Sigmoid colon (tissue), 7 donors: Measurements from ENCODE around the gene TXNDC16. TPM values are rescaled to one million over a fixed set of nuclear protein-coding genes. Genes with fewer than 3 reads are reported as not detected.

ENCODE experiments used
- DNase-seq: peaks from one replicate; pipeline ENCODE4 v3.0.0-alpha.2; 2019
- H3K27ac ChIP-seq, 4 donors: fragments of 200-600 bp; sonication (generic); one replicate each; pipeline ENCODE4 v1.5.1; 2016 to 2019; ENCODE audit warnings: mild to moderate bottlenecking in 1 of 4
- H3K27me3 ChIP-seq, 3 donors: fragments of 200-600 bp; sonication (generic); one replicate each; pipeline ENCODE4 v1.5.1; 2019; ENCODE audit warnings: mild to moderate bottlenecking in 1 of 3
- H3K36me3 ChIP-seq, 4 donors: fragments of 200-600 bp; sonication (generic); one replicate each; pipeline ENCODE4 v1.5.1; 2016 to 2019
- H3K4me1 ChIP-seq, 4 donors: fragments of 200-600 bp; sonication (generic); one replicate each; pipeline ENCODE4 v1.5.1; 2017 to 2019
- H3K4me3 ChIP-seq, 4 donors: fragments of 200-600 bp; sonication (generic); one replicate each; pipeline ENCODE4 v1.5.1; 2017 to 2019; ENCODE audit warnings: mild to moderate bottlenecking in 2 of 4, moderate library complexity in 1 of 4
- H3K9me3 ChIP-seq, 4 donors: fragments of 200-600 bp in 3 of 4; sonication (generic) in 3 of 4; one replicate each; pipeline versions ENCODE4 v1.5.1 to v1.6.1; 2013 to 2019
- EP300 ChIP-seq, 4 donors: sonication (generic); formaldehyde crosslinking; IDR thresholded peaks; one replicate each; pipeline ENCODE4 v1.6.1; 2017; ENCODE audit warnings: antibody characterized with exemption in 4 of 4
- POLR2A ChIP-seq, 2 donors: fragments of 450-650 bp; IDR thresholded peaks; one replicate each; pipeline ENCODE4 v1.6.1; 2016; ENCODE audit warnings: antibody characterized with exemption in 2 of 2, mild to moderate bottlenecking in 2 of 2, moderate library complexity in 2 of 2
- POLR2AphosphoS5 ChIP-seq, 4 donors: sonication (generic); formaldehyde crosslinking; IDR thresholded peaks; one replicate each; pipeline ENCODE4 v1.6.1; 2017; ENCODE audit warnings: antibody characterized with exemption in 4 of 4
- WGBS, 2 donors: extraction: QIAGEN DNeasy Blood & Tissue Kit; methylation state at CpG; one replicate each; pipeline ENCODE4 v1.1.7; 2013; 5-methylcytosine and 5-hydroxymethylcytosine counted together
- intact Hi-C: fragments of 100-400 bp; cut with DNase I; formaldehyde crosslinking; loops from one replicate; pipeline ENCODE4 v1.15.1; 2023
- polyA plus RNA-seq, 3 donors: library from polyadenylated mRNA; stranded (reverse); fragments of 200-250 nt; gene quantifications; one replicate each; pipeline ENCODE4 v1.2.3, GENCODE V29; 2013
- total RNA-seq, 4 donors: library from RNA; depleted of rRNA; stranded (reverse); fragments of >200 nt; gene quantifications; one replicate each; pipeline ENCODE4 v1.1.0, GENCODE V29; 2016
- TF ChIP-seq, protein P1 (sequence below), 4 experiments: fragments of 450-650 bp in 3 of 4; fragments of 200-600 bp in 1 of 4; IDR thresholded peaks; one replicate each; pipeline ENCODE4 v1.5.1; 2016 to 2019; ENCODE audit warnings: antibody characterized with exemption in 4 of 4, mild to moderate bottlenecking in 3 of 4, moderate library complexity in 2 of 4
- donor health status: healthy with polysubstance abuse.
- donor health status: Bipolar disorder and iron deficiency.
- donor health status: healthy.

Gene TXNDC16
- total and polyA plus RNA-seq, 7 donors, result 1.2 to 14.3 (median 10.5) TPM

DNA sequence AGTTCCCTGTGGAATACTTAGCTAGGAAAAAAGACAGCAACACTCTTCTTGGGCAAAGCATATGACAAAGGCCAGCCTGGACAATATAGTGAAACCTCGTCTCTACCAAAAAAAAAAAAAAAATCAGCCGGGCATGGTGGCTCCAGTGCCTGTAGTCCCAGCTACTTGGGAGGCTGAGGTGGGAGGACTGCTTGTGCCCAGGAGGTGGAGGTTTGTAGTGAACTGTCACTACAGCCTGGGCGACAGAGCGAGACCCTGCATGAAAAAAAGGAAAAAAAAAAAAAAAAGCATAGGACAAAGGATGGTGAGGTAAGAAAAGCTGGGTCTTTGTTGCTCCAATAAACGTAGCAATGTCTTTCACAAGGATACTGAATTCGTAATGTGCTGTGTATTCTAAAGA, 1.1 kb downstream of the TXNDC16 start:
- H3K9me3 ChIP-seq, result no peaks in the 10 kb centered on the region
- H3K36me3 ChIP-seq, result no peaks in the 10 kb centered on the region
- TF ChIP-seq POLR2AphosphoS5 (IDR thresholded peaks at IDR 0.05) (no peak), POLR2A (IDR thresholded peaks at IDR 0.05) (no peak), EP300 (IDR thresholded peaks at IDR 0.05) (no peak)
- TF ChIP-seq, protein P1, sequence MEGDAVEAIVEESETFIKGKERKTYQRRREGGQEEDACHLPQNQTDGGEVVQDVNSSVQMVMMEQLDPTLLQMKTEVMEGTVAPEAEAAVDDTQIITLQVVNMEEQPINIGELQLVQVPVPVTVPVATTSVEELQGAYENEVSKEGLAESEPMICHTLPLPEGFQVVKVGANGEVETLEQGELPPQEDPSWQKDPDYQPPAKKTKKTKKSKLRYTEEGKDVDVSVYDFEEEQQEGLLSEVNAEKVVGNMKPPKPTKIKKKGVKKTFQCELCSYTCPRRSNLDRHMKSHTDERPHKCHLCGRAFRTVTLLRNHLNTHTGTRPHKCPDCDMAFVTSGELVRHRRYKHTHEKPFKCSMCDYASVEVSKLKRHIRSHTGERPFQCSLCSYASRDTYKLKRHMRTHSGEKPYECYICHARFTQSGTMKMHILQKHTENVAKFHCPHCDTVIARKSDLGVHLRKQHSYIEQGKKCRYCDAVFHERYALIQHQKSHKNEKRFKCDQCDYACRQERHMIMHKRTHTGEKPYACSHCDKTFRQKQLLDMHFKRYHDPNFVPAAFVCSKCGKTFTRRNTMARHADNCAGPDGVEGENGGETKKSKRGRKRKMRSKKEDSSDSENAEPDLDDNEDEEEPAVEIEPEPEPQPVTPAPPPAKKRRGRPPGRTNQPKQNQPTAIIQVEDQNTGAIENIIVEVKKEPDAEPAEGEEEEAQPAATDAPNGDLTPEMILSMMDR (IDR thresholded peaks at IDR 0.05), result no peak
- 19 to 54% methylated on average over 6 of the region's 6 CpGs for WGBS, 2 donors
- peak overlapping the region; percentile 89 to 95 (median 92) for H3K27ac ChIP-seq
- DNase-seq, result no peak
- H3K4me1 ChIP-seq, result peaks cover 0 to 27% (median 24%) of the 10 kb centered on the region in 4 donors
- H3K4me3 ChIP-seq, result peak overlapping the region; percentile 80 to 90 (median 87)
- no peaks in the 10 kb centered on the region for H3K27me3 ChIP-seq
- intact Hi-C loops, result loop anchor here (5.0 to 10.0 kb wide), 2 partner anchors 146 to 1306 kb away; partner anchors contain the start of genes ERO1A and TMX1

DNA sequence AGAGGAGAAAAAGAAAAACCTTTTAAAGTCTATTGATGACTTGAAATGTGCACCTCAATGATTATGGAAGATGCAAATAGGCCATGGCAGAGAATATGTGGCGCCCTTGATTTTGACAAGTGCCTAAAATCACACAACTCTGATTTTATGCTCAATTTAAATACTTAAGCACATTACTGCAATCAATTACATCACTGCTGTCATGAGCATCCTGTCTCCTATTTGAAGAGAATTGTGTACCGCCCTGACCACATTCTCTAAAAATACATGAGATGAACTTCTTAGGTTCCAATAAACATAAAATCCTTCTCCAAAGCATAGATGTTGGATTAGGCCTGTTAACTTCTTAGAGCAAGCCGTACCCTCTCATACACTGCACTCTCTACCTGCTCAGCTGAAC, 1.6 kb downstream of the TXNDC16 start:
- WGBS, 2 donors, result 90 to 93% methylated on average over 3 of the region's 3 CpGs
- Histone ChIP-seq H3K36me3 (no peaks in the 10 kb centered on the region), H3K27me3 (no peaks in the 10 kb centered on the region), H3K9me3 (no peaks in the 10 kb centered on the region), H3K4me1 (peaks cover 0 to 27% (median 24%) of the 10 kb centered on the region in 4 donors), H3K27ac (peak overlapping the region in 1 of 4 donors; percentile 93), H3K4me3 (no peak overlapping the region)
- intact Hi-C loops, result loop anchor here (5.0 to 10.0 kb wide), 2 partner anchors 147 to 1306 kb away; partner anchors contain the start of genes ERO1A and TMX1
- no peak for DNase-seq
- no peak for TF ChIP-seq POLR2AphosphoS5 (IDR thresholded peaks at IDR 0.05)
- no peak for TF ChIP-seq POLR2A (IDR thresholded peaks at IDR 0.05)
- TF ChIP-seq EP300 (IDR thresholded peaks at IDR 0.05), result no peak
- TF ChIP-seq, protein P1 (IDR thresholded peaks at IDR 0.05), result no peak

DNA sequence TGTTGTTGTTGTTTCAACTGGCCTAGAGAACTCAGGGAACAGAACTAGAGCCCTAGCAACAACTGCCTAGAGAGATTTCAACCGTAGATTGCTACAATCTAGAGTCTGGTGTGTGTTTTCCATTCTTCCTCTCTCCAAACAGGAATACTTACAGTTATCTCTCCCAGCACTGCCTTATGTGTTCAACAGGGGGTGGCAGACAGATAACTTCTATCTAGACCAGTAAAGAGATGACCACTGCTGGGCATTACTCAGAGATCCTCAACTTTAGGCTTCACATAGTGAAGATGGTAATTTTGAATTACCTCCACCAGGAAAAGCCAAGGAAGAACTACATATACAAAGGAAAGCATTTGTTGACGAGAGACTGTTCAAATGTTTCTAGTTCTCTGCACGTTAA, 4.8 kb downstream of the TXNDC16 start:
- DNase-seq, result no peak
- H3K27me3 ChIP-seq, result no peaks in the 10 kb centered on the region
- peaks cover 0 to 13% (median 12%) of the 10 kb centered on the region in 4 donors for H3K4me1 ChIP-seq
- TF ChIP-seq, protein P1 (IDR thresholded peaks at IDR 0.05), result no peak
- TF ChIP-seq EP300 (IDR thresholded peaks at IDR 0.05), result no peak
- TF ChIP-seq POLR2A (IDR thresholded peaks at IDR 0.05), result no peak
- no peak for TF ChIP-seq POLR2AphosphoS5 (IDR thresholded peaks at IDR 0.05)
- H3K4me3 ChIP-seq, result no peak overlapping the region
- H3K27ac ChIP-seq, result no peak overlapping the region
- 89 to 93% methylated on average over 3 of the region's 3 CpGs for WGBS, 2 donors
- intact Hi-C loops, result no loop called here
- H3K36me3 ChIP-seq, result no peaks in the 10 kb centered on the region
- H3K9me3 ChIP-seq, result no peaks in the 10 kb centered on the region

DNA sequence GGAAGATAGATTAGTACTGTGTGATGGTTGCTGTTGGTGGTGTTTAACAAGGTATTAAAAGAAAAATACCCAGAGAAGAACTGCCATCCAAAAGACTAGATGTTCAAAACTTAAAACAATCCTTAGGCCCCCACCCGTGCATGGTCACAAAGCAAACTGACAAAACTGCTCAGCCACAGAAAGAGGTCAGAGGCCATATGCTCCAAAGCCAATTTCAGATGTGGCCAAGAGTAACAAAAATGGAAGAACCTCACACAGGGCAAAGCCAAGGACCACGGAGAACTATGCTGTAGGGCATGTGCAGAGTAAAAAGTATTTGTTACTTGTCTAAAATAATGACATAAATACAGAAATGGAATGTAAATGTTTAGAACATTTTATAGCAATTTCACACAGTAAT, 5.3 kb downstream of the TXNDC16 start:
- intact Hi-C loops, result no loop called here
- Histone ChIP-seq H3K9me3 (no peaks in the 10 kb centered on the region), H3K36me3 (no peaks in the 10 kb centered on the region), H3K27me3 (no peaks in the 10 kb centered on the region), H3K4me1 (peaks cover 0 to 13% (median 12%) of the 10 kb centered on the region in 4 donors), H3K4me3 (no peak overlapping the region), H3K27ac (no peak overlapping the region)
- TF ChIP-seq POLR2AphosphoS5 (IDR thresholded peaks at IDR 0.05) (no peak), EP300 (IDR thresholded peaks at IDR 0.05) (no peak), POLR2A (IDR thresholded peaks at IDR 0.05) (no peak)
- TF ChIP-seq, protein P1 (IDR thresholded peaks at IDR 0.05), result no peak
- DNase-seq, result no peak
- WGBS, 2 donors, result 77 to 79% methylated on average over 2 of the region's 2 CpGs

DNA sequence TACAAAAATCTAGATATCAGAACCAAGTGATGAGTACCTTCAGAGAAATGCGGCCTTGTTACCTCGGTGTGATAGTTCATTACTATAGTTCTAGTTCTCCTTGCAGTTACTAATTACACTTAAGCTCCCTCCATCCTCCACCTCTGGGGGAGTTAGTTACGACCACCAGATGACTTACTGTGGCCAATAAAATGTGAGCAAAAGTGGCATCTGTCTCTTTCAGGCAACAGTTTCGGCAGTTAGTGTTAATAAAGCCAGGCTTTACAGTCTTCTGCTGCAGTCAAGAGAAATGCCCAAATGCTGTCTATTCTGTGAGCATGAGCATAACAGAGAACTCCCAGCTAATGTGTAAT, 6.0 kb downstream of the TXNDC16 start:
- Histone ChIP-seq H3K27ac (no peak overlapping the region), H3K9me3 (no peaks in the 10 kb centered on the region), H3K4me3 (no peak overlapping the region), H3K36me3 (peaks cover 0 to 4% (median 0%) of the 10 kb centered on the region in 4 donors), H3K4me1 (peaks cover 0 to 10% (median 8%) of the 10 kb centered on the region in 4 donors), H3K27me3 (no peaks in the 10 kb centered on the region)
- 89 to 90% methylated on average over 4 of the region's 4 CpGs for WGBS, 2 donors
- intact Hi-C loops, result no loop called here
- DNase-seq, result no peak
- TF ChIP-seq POLR2AphosphoS5 (IDR thresholded peaks at IDR 0.05) (no peak), EP300 (IDR thresholded peaks at IDR 0.05) (no peak), POLR2A (IDR thresholded peaks at IDR 0.05) (no peak)
- TF ChIP-seq, protein P1 (IDR thresholded peaks at IDR 0.05), result no peak
